Cardiac muscle cell (in vitro differentiated cells and primary cell): Measurements from ENCODE around the gene SFT2D1. TPM values are rescaled to one million over a fixed set of nuclear protein-coding genes. Genes with fewer than 3 reads are reported as not detected.

Source experiments
- DNase-seq, 2 donors: peaks; one replicate each; pipeline versions ENCODE4 v3.0.0 to v3.0.0-alpha.2; 2010 to 2017; ENCODE audit warnings: low read depth in 1 of 2, low spot score in 1 of 2
- H3K27ac ChIP-seq: fragments of 200-600 bp; sonication (generic); 2 replicates; pipeline ENCODE4 v1.5.1; 2016
- H3K27me3 ChIP-seq: fragments of 200-600 bp; sonication (generic); 2 replicates; pipeline ENCODE4 v1.6.0; 2016; ENCODE audit warnings: control low read depth
- H3K36me3 ChIP-seq: fragments of 200-600 bp; sonication (generic); 2 replicates; pipeline ENCODE4 v1.5.1; 2016; ENCODE audit warnings: control low read depth
- H3K4me1 ChIP-seq: fragments of 200-600 bp; sonication (generic); 2 replicates; pipeline ENCODE4 v1.8.1; 2017; ENCODE audit warnings: low read depth, mild to moderate bottlenecking, mixed run types
- H3K4me3 ChIP-seq: fragments of 200-600 bp; sonication (generic); 2 replicates; pipeline ENCODE4 v1.5.1; 2016; ENCODE audit warnings: mild to moderate bottlenecking
- H3K9me3 ChIP-seq: fragments of 200-600 bp; sonication (generic); 2 replicates; pipeline ENCODE4 v1.5.1; 2017; ENCODE audit warnings: low read depth, mild to moderate bottlenecking, control low read depth
- CTCF ChIP-seq: IDR thresholded peaks from 2 replicates; pipeline ENCODE4 v1.5.1; 2012; ENCODE audit warnings: low read depth, mild to moderate bottlenecking, low read length
- polyA plus RNA-seq: library from polyadenylated mRNA; unstranded; fragments of >200 nt; fragmentation: Nextera tagmentation; extraction: Ambion mirVana; gene quantifications from 2 replicates; pipeline ENCODE4 v1.2.1, GENCODE V29; 2016
- total RNA-seq: library from RNA; depleted of rRNA; stranded (reverse); fragments of >200 nt; gene quantifications from 2 replicates; pipeline ENCODE4 v1.2.3, GENCODE V29; 2016

Gene SFT2D1
- total and polyA plus RNA-seq, 2 experiments from 2014 or later = 36.4 to 63.3 TPM

GRCh38 chr6:166382933-166383801 is 40.8 kb upstream of the SFT2D1 start, which contains the start of gene MPC1:
MPC1 (minus strand) TSS chr6:166382940; CDS start chr6:166382876, 64 bp downstream.
- Histone ChIP-seq H3K9me3 (no peaks in the 10 kb centered on the region), H3K36me3 (no peaks in the 10 kb centered on the region), H3K4me3 (peak within 1 kb of the TSS; percentile 67), H3K4me1 (no peaks in the 10 kb centered on the region), H3K27me3 (no peaks in the 10 kb centered on the region), H3K27ac (peak within 1 kb of the TSS; percentile 92)
- DNase-seq = peak; percentile 97 to 98
- no peak for TF ChIP-seq CTCF

GRCh38 chr6:166382500-166382932 is 40.2 kb upstream of the SFT2D1 start:
- H3K4me3 ChIP-seq = peak overlapping the region; percentile 67
- no peaks in the 10 kb centered on the region for H3K4me1 ChIP-seq
- H3K9me3 ChIP-seq = no peaks in the 10 kb centered on the region
- no peaks in the 10 kb centered on the region for H3K36me3 ChIP-seq
- no peaks in the 10 kb centered on the region for H3K27me3 ChIP-seq
- H3K27ac ChIP-seq = peak overlapping the region; percentile 78
- DNase-seq = no peak
- no peak for TF ChIP-seq CTCF

- Histone ChIP-seq H3K27me3 (no peaks in the 10 kb centered on the region), H3K4me3 (peak overlapping the region; percentile 67), H3K36me3 (no peaks in the 10 kb centered on the region), H3K4me1 (no peaks in the 10 kb centered on the region), H3K27ac (peak overlapping the region; percentile 78), H3K9me3 (no peaks in the 10 kb centered on the region)
- TF ChIP-seq CTCF = peak; percentile 71
- DNase-seq = peak; percentile 54 to 73
Measured at GRCh38 chr6:166381733-166382499, 39.6 kb upstream of the SFT2D1 start.

GRCh38 chr6:166381381-166381732 is 39.0 kb upstream of the SFT2D1 start:
- Histone ChIP-seq H3K4me3 (peak overlapping the region; percentile 67), H3K27ac (no peak overlapping the region), H3K27me3 (no peaks in the 10 kb centered on the region), H3K4me1 (no peaks in the 10 kb centered on the region), H3K9me3 (no peaks in the 10 kb centered on the region), H3K36me3 (no peaks in the 10 kb centered on the region)
- no peak for TF ChIP-seq CTCF
- no peak for DNase-seq

- H3K36me3 ChIP-seq = no peaks in the 10 kb centered on the region
- H3K4me3 ChIP-seq = no peak overlapping the region
Measured at GRCh38 chr6:166379800-166380199, 37.5 kb upstream of the SFT2D1 start.

More at GRCh38 chr6:166379800-166380199, 37.5 kb upstream of the SFT2D1 start:
- no peak overlapping the region for H3K27ac ChIP-seq
- no peak for DNase-seq
- TF ChIP-seq CTCF = no peak
- no peaks in the 10 kb centered on the region for H3K4me1 ChIP-seq
- H3K9me3 ChIP-seq = no peaks in the 10 kb centered on the region
- no peaks in the 10 kb centered on the region for H3K27me3 ChIP-seq
